PC-3 (cell line): ENCODE results near the gene CBFA2T2. TPM values are rescaled to one million over a fixed set of nuclear protein-coding genes. Genes with fewer than 3 reads are reported as not detected.
"Not testable (repeated sequence)": the region's sequence is repeated elsewhere in the genome, so short reads cannot be mapped to it uniquely, and the experiment has no call there.

Experiments
- ATAC-seq: fragments of 200-7000 bp; cut with Tn5 transposase; 2 replicates; pipeline ENCODE4 v1.9.1; 2020; ENCODE audit warnings: mild to moderate bottlenecking, moderate library complexity
- BruUV-seq: library from RNA; stranded (reverse); fragments of 400-500 nt; replicated peaks from 2 replicates; lab custom pipeline; 2021; lab: Mats Ljungman, UMichigan
- CTCF ChIA-PET: fragments of 300-600 bp; sonication (Branson Sonifier 250); formaldehyde crosslinking; loops from one replicate; lab custom pipeline; 2022; ENCODE audit warnings: antibody characterized with exemption; lab: Charles Lee
- POLR2A ChIA-PET: fragments of 300-600 bp; sonication (Branson Sonifier 250); formaldehyde crosslinking; loops from one replicate; lab custom pipeline; 2022; ENCODE audit warnings: antibody characterized with exemption; ENCODE audit not compliant: unreplicated experiment; lab: Charles Lee
- DNase-seq: peaks from one replicate; pipeline ENCODE4 v3.0.0-alpha.2; 2015
- H2AFZ ChIP-seq: fragments of 300-600 bp; sonication (generic); 2 replicates; pipeline ENCODE4 v1.6.0; 2016; ENCODE audit warnings: antibody characterized with exemption, low read length
- H3F3A ChIP-seq: fragments of 300-600 bp; sonication (generic); one replicate; pipeline ENCODE4 v1.6.0; 2017; ENCODE audit warnings: antibody characterized with exemption, low read length, control low read depth, mild to moderate bottlenecking; ENCODE audit not compliant: unreplicated experiment
- H3K27ac ChIP-seq: fragments of 300-600 bp; sonication (generic); 2 replicates; pipeline ENCODE4 v1.5.1; 2016; ENCODE audit warnings: mild to moderate bottlenecking, low read length
- H3K27me3 ChIP-seq: fragments of 300-600 bp; sonication (generic); 2 replicates; pipeline ENCODE4 v1.6.1; 2016; ENCODE audit warnings: low read length, mixed read lengths
- H3K36me3 ChIP-seq: fragments of 300-600 bp; sonication (generic); 2 replicates; pipeline ENCODE4 v1.6.1; 2016; ENCODE audit warnings: low read depth, mixed run types, low read length, mixed read lengths
- H3K4me1 ChIP-seq: fragments of 300-600 bp; sonication (generic); 2 replicates; pipeline ENCODE4 v1.5.1; 2016; ENCODE audit warnings: low read length; ENCODE audit not compliant: insufficient read depth
- H3K4me2 ChIP-seq: fragments of 300-600 bp; sonication (generic); 2 replicates; pipeline ENCODE4 v1.6.0; 2016; ENCODE audit warnings: low read length
- H3K4me3 ChIP-seq: fragments of 300-600 bp; sonication (generic); 2 replicates; pipeline ENCODE4 v1.5.1; 2016; ENCODE audit warnings: mild to moderate bottlenecking, low read length, mixed read lengths
- H3K79me2 ChIP-seq: fragments of 300-600 bp; sonication (generic); 2 replicates; pipeline ENCODE4 v1.6.1; 2017; ENCODE audit warnings: low read length, mixed read lengths
- H3K9ac ChIP-seq: fragments of 300-600 bp; sonication (generic); 2 replicates; pipeline ENCODE4 v1.6.0; 2016; ENCODE audit warnings: mild to moderate bottlenecking, low read length
- H3K9me2 ChIP-seq: fragments of 300-600 bp; sonication (generic); replicated peaks from 2 replicates; pipeline ENCODE4 v1.6.1; 2016; ENCODE audit warnings: mixed run types, low read length, mixed read lengths
- H3K9me3 ChIP-seq: fragments of 300-600 bp; sonication (generic); 2 replicates; pipeline ENCODE4 v1.6.1; 2016; ENCODE audit warnings: low read length, mixed read lengths
- H4K20me1 ChIP-seq: fragments of 300-600 bp; sonication (generic); 2 replicates; pipeline ENCODE4 v1.6.1; 2016; ENCODE audit warnings: low read length, mixed read lengths
- EZH2 ChIP-seq: fragments of 300-600 bp; sonication (generic); IDR thresholded peaks from one replicate; pipeline ENCODE4 v1.6.1; 2017; ENCODE audit warnings: antibody characterized with exemption, mild to moderate bottlenecking, low read length; ENCODE audit not compliant: unreplicated experiment
- EZH2phosphoT487 ChIP-seq: fragments of 300-600 bp; sonication (generic); IDR thresholded peaks from 2 replicates; pipeline ENCODE4 v1.6.1; 2018; ENCODE audit warnings: mild to moderate bottlenecking, antibody characterized with exemption, low read length, borderline replicate concordance
- intact Hi-C: fragments of 100-400 bp; cut with micrococcal nuclease; formaldehyde crosslinking; loops from 2 replicates; pipeline ENCODE4 v1.9.0; 2023
- total RNA-seq: library from RNA; depleted of rRNA; stranded (reverse); fragments of >200 nt; gene quantifications from 2 replicates; pipeline ENCODE4 v1.2.3, GENCODE V29; 2014
- TF ChIP-seq, protein P1 (sequence below): fragments of 300-600 bp; sonication (generic); conservative IDR thresholded peaks from 2 replicates; pipeline ENCODE4 v1.5.1; 2017; ENCODE audit warnings: antibody characterized with exemption, low read depth, mild to moderate bottlenecking, low read length

CBFA2T2 gene
- total RNA-seq, 1 experiment from 2014 or later = 9.7 TPM

DNA sequence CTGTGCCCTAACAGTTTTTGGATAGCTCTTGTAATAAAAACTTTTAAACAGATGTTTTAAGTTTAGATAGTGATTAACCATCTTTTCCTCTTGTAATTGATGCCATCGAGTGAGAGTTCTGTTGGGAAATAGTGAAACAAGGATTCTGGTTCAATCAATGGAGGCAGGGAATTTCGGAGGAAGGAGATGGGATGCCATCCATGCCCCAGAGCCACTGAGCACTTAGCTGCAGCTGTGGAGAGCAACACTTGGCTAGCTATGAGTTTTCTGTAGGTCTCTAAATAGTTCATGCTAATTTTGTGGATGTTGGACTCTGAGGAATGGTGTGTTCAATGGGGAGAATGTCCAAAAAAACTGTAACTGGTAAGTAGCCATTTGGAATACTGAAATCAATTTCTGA is 16.7 kb downstream of the CBFA2T2 start:
- intact Hi-C loops = no loop called here
- Histone ChIP-seq H3K36me3 (no peaks in the 10 kb centered on the region), H4K20me1 (no peaks in the 10 kb centered on the region), H3K27me3 (no peaks in the 10 kb centered on the region), H3K4me3 (no peak overlapping the region), H3K9me3 (no peaks in the 10 kb centered on the region), H3K27ac (no peak overlapping the region), H3K4me2 (no peak overlapping the region), H2AFZ (no peak overlapping the region), H3K9ac (no peak overlapping the region), H3K79me2 (peaks cover 36% of the 10 kb centered on the region), H3K4me1 (no peaks in the 10 kb centered on the region), H3K9me2 (no peaks in the 10 kb centered on the region), H3F3A (no peaks in the 10 kb centered on the region)
- TF ChIP-seq EZH2phosphoT487 = no peak
- TF ChIP-seq EZH2 = no peak
- TF ChIP-seq, protein P1, sequence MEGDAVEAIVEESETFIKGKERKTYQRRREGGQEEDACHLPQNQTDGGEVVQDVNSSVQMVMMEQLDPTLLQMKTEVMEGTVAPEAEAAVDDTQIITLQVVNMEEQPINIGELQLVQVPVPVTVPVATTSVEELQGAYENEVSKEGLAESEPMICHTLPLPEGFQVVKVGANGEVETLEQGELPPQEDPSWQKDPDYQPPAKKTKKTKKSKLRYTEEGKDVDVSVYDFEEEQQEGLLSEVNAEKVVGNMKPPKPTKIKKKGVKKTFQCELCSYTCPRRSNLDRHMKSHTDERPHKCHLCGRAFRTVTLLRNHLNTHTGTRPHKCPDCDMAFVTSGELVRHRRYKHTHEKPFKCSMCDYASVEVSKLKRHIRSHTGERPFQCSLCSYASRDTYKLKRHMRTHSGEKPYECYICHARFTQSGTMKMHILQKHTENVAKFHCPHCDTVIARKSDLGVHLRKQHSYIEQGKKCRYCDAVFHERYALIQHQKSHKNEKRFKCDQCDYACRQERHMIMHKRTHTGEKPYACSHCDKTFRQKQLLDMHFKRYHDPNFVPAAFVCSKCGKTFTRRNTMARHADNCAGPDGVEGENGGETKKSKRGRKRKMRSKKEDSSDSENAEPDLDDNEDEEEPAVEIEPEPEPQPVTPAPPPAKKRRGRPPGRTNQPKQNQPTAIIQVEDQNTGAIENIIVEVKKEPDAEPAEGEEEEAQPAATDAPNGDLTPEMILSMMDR = no peak
- CTCF ChIA-PET = no interaction called here
- POLR2A ChIA-PET = no interaction called here
- no peak for DNase-seq
- BruUV-seq = no TSS peak
- ATAC-seq = no peak

DNA sequence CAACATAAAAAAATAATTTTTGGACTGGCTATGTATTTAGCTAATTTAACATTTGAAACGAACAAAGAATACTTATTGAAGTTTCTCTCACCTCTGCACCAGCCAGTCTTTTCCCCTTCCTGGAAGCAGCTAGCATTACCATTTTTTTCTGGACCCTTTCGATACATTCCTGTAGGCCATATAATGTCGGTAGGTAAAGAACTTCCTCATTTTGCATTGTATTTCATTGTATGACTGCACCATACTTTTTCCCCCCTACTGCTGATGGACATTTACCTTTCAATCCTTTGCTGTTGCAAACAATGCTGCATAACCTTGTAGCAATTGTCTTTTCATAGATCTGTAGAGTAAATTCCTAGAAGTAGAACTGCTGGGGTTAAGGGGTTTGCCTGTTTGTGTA is 17.6 kb downstream of the CBFA2T2 start:
- Histone ChIP-seq H3K4me3 (no peak overlapping the region), H3K36me3 (no peaks in the 10 kb centered on the region), H3K4me2 (no peak overlapping the region), H3F3A (no peaks in the 10 kb centered on the region), H3K27me3 (no peaks in the 10 kb centered on the region), H4K20me1 (no peaks in the 10 kb centered on the region), H3K27ac (no peak overlapping the region), H3K79me2 (peaks cover 45% of the 10 kb centered on the region), H3K9me2 (no peaks in the 10 kb centered on the region), H3K9me3 (no peaks in the 10 kb centered on the region), H3K9ac (no peak overlapping the region), H3K4me1 (no peaks in the 10 kb centered on the region), H2AFZ (no peak overlapping the region)
- BruUV-seq = no TSS peak
- TF ChIP-seq EZH2 (no peak), EZH2phosphoT487 (no peak)
- TF ChIP-seq, protein P1 = no peak
- ATAC-seq = no peak
- DNase-seq = no peak
- ChIA-PET POLR2A (no interaction called here), CTCF (no interaction called here)
- intact Hi-C loops = no loop called here

DNA sequence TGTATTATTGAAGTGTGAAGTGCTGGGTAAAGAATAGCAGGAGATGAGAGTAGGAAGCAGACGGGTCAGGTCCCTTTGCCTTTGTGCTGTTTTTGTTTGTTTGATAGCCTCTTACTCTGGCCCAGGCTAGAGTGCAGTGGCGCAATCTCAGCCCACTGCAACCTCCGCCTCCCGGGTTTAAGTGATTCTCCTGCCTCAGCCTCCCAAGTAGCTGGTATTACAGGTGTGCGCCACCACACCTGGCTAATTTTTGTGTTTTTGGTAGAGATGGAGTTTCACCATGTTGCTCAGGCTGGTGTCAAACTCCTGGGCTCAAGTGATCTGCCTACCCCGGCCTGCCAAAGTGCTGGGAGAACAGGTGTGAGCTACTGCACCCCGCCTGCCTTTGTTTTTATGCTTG is 18.1 kb downstream of the CBFA2T2 start:
- POLR2A ChIA-PET, H3K27me3 ChIP-seq, H3K9me3 ChIP-seq, ATAC-seq, CTCF ChIA-PET, H3K36me3 ChIP-seq, BruUV-seq, H2AFZ ChIP-seq, H3K27ac ChIP-seq, H3F3A ChIP-seq, H3K4me1 ChIP-seq, DNase-seq, H4K20me1 ChIP-seq, H3K4me2 ChIP-seq, intact Hi-C loops, H3K4me3 ChIP-seq, H3K9ac ChIP-seq, H3K9me2 ChIP-seq: not testable (repeated sequence)
- H3K79me2 ChIP-seq = peaks cover 50% of the 10 kb centered on the region

DNA sequence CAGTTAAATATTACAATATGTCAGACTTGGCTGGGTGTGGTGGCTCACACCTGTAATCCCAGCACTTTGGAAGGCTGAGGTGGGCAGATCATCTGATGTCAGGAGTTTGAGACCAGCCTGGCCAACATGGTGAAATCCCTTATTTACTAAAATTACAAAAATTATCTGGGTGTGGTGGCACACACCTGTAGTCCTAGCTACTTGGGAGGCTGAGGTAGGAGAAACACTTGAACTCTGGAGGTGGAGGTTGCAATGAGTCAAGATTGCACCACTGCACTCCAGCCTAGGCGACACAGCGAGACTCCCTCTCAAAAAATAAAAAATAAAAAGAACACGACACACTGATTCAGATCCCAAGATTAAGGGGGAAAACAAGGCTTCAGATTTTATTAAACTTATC is 19.2 kb downstream of the CBFA2T2 start:
- H3K27ac ChIP-seq, H3K9me2 ChIP-seq, H4K20me1 ChIP-seq, H3K27me3 ChIP-seq, H3K4me3 ChIP-seq, BruUV-seq, H3K4me2 ChIP-seq, H3K9ac ChIP-seq, intact Hi-C loops, ATAC-seq, DNase-seq, H3K9me3 ChIP-seq, H3K36me3 ChIP-seq, CTCF ChIA-PET, H3K4me1 ChIP-seq, POLR2A ChIA-PET, H3F3A ChIP-seq, H2AFZ ChIP-seq: not testable (repeated sequence)
- H3K79me2 ChIP-seq = peaks cover 45% of the 10 kb centered on the region

DNA sequence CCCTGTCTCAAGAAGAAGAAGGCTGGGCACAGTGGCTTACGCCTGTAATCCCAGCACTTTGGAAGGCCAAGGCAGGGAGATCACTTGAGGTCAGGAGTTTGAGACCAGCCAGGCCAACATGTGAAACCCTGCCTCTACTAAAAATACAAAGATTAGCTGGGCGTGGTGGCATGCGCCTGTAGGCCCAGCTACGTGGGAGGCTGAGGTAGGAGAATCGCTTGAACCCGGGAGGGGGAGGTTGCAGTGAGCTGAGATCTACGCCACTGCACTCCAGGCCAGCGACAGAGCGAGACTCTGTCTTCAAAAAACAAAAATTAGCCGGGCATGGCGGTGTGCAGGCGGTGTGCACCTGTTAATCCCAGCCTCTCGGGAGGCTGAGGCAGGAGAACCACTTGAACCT is 22.0 kb downstream of the CBFA2T2 start:
- POLR2A ChIA-PET = not testable (repeated sequence)

More for the DNA sequence above, 22.0 kb downstream of the CBFA2T2 start:
- H3K9ac ChIP-seq, H3K9me3 ChIP-seq, H3K27ac ChIP-seq, H4K20me1 ChIP-seq, H2AFZ ChIP-seq, H3K4me1 ChIP-seq, H3K9me2 ChIP-seq, ATAC-seq, DNase-seq, BruUV-seq, H3K36me3 ChIP-seq, H3F3A ChIP-seq, H3K4me2 ChIP-seq, CTCF ChIA-PET, H3K4me3 ChIP-seq, H3K27me3 ChIP-seq, intact Hi-C loops: not testable (repeated sequence)
- peaks cover 41% of the 10 kb centered on the region for H3K79me2 ChIP-seq
